HG03159 (cell line): ENCODE measurements around the gene SCNN1B.
"Not testable (repeated sequence)": the region's sequence is repeated elsewhere in the genome, so short reads cannot be mapped to it uniquely, and the experiment has no call there.

Source experiments
- ATAC-seq: cut with Tn5 transposase; IDR thresholded peaks from one replicate; pipeline ENCODE4 v1.9.1; 2021; ENCODE audit warnings: mild to moderate bottlenecking, moderate library complexity; ENCODE audit not compliant: unreplicated experiment

Gene SCNN1B, protein sequence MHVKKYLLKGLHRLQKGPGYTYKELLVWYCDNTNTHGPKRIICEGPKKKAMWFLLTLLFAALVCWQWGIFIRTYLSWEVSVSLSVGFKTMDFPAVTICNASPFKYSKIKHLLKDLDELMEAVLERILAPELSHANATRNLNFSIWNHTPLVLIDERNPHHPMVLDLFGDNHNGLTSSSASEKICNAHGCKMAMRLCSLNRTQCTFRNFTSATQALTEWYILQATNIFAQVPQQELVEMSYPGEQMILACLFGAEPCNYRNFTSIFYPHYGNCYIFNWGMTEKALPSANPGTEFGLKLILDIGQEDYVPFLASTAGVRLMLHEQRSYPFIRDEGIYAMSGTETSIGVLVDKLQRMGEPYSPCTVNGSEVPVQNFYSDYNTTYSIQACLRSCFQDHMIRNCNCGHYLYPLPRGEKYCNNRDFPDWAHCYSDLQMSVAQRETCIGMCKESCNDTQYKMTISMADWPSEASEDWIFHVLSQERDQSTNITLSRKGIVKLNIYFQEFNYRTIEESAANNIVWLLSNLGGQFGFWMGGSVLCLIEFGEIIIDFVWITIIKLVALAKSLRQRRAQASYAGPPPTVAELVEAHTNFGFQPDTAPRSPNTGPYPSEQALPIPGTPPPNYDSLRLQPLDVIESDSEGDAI

DNA sequence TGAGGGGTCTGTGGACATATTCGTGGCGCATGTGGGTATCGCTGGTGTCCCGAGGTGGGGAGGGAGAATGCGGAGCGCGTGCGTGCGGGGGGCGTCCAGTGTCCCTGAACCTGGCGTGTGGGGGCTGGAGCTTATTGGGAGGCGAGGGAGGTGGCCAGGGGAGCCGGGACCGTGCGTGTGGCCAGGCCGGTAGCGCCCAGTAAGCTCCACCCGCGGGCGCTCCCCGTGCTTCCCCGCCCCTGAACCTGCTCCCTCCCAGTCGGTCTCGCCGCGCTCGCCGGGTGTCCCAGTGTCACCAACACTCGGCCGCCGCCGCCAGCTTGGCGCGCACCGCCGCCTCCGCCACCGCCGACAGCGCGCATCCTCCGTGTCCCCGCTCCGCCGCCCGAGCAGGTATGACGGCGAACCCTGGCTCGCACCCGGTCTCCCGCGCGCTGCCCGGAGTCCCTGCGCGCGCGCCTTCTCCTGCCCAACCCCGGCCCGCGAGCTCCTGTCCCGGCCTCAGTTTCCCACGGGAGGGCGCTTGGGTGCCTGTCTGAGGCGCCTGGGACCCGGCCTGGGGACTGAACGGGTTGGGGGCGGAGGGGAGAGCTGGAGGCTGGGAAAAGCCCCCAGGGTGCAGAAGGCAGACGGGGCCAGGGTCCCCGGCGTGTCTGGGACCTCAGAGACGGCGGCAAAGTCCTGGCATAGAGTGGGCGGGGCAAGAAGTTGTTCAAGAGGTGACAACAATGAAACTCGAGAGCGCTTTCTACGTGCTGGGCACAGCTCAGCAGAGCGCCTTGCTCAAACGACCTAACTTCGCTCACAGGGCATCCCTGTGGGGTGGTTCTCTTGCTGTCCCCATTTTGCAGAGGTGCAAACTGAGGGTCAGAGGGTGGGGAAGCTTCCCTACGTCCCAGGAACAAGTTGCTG lies at the start of gene SCNN1B:
SCNN1B (plus strand) TSS at position 258 of the 912 bp plus-strand sequence. CDS start 46,298 bp downstream, outside the sequence.
- no peak for ATAC-seq

DNA sequence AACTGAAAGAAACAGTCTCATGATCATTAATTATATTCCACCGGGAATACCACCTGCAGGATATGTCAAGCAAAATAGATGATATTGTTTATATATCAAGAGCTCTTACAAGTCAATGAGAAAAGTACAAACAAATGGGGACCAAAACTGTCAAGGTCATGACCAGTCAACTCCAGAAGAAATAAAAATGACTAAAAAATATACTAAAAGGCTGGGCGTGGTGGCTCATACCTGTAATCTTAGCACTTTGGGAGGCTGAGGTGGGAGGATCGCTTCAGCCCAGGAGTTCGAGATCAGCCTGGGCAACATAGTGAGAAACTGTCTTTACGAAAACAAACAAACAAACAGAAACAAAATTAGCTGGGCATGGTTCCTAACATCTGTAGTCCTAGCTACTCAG lies 49.8 kb upstream of the SCNN1B start:
- ATAC-seq, result no peak

DNA sequence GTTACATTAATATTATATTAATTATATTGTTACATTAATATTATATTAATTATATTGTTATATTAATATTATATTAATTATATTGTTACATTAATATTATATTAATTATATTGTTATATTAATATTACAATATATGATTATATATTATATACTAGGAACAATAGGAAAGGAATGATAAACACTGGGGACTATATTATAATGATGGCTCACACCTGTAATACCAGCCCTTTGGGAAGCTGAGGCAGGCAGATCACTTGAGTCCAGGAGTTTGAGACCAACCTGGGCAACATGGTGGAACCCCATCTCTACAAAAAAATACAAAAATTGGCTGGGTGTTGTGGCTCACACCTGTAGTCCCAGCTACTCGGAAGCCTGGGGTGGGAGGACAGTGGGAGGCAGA lies 48.5 kb upstream of the SCNN1B start:
- ATAC-seq, result not testable (repeated sequence)

DNA sequence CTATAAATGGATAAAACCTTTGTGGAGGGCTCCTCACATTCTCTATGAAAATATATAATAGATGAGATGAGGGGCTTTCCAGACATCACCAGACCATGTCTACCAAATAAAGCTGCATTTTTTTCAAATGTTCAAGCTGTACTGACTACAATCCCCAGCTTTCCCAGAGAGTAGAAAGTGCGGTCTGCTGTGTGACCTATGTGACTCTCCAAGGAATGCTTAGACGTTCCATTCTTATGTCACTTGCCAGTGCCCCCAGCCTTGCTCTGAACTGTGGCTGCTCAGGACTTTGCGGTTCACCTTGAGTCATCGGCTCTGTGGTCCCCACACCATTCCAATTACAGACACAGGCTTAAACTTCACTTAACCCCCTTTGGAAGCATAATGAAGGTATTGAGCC lies 47.8 kb upstream of the SCNN1B start:
- no peak for ATAC-seq

DNA sequence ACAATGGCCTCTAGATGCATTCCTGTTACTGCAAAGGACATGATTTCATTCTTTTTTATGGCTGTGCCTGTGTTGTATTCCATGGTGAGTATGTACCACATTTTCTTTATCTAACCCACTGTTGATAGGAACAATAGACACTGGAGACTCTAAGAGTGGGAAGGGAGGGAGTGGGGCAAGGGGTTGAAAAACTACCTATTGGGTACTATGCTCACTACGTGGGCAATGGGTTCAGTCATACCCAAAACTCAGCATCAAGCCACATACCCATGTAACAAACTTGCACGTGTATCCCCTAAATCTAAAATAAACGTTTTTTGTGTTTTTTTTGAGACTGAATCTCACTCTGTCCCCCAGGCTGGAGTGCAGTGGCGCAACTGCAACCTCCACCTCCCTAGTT lies 47.1 kb upstream of the SCNN1B start:
- ATAC-seq, result no peak

DNA sequence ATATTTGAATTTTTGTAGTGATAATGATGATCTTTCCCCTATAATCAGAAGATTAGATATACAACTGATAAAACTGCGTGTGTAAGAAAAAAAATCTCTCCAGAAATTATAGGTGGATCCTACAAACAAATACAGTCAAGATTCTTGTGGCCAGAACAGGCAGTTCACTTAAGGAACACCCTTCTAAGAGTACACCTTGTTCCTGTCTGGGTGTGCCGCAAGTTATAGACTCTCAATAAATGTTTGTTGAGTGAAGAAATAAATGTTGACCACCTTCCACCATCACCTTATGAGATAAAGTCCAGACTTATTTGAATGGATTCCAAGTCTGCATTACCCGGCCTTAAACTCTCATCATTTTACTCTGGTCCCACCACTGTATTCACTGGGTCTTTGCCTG lies 45.7 kb upstream of the SCNN1B start:
- no peak for ATAC-seq

DNA sequence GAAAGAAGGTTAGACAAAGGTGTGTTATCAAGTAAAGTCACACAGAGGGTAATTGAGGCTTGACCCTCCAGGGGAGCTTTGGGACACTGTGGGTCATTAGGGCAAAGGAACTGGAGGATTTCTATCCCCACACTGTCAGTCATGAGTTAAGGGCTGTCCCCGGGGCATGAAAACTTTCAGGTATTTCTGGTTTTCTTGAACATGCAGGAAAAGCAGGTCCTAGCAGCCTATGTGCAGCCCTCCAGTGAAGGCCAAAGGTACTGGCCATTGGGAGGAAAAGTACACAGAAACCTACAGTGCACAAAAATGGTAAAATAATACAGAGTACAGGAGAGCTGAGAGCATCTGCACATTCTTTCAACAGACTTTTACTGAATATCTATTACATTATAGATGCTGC lies 44.4 kb upstream of the SCNN1B start:
- ATAC-seq, result no peak

DNA sequence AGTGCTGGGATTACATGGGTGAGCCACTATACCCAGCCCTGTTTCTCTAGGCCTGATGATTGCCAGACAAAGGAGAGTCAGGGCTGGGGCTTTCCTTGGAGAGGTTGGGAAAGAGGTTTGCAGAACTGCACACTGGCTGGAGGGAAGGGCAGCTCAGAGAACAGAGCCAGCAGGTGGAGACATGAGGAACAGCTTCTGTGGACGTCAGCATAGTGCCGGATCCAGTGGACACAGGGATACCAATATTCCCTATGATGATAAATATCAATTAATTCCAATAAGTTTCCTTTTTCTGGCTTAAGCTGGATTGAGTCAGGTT lies 43.2 kb upstream of the SCNN1B start:
- ATAC-seq, result no peak

DNA sequence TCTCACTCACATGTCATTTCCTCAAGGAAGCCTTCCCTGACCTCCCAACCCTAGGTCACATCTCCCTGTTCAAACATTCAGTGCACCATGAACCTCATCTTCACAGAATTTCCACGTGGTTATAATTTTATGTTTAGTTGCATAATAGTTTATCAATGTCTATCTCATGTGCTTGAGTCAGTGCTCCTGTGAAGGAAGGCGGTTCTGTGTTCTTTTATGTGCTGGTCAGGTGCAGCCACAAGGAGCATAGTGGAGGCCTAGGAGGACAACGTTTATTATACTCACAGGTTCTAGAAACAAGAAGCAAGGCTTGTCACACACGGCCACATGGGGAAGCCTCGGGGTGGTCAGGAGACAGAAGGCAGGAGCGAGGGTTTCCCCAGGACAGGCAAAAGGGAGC lies 34.5 kb upstream of the SCNN1B start:
- ATAC-seq, result no peak

DNA sequence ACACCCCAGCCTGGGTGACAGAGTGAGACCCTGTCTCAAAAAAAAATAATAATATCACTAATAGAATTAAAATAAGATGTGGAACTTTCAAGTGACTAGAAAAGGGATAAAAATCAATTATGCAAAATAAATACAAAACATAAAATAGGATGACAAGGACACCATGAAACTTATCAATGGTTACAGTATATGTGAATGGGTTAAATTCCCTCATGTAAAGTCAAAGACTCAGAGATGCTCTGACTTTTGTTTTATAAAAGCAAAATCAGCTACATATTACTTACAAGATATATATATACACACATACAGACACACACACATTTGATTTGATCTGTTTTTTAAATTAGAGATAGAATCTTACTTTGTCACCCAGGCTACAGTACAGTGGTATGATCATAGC lies 33.5 kb upstream of the SCNN1B start:
- ATAC-seq, result no peak

DNA sequence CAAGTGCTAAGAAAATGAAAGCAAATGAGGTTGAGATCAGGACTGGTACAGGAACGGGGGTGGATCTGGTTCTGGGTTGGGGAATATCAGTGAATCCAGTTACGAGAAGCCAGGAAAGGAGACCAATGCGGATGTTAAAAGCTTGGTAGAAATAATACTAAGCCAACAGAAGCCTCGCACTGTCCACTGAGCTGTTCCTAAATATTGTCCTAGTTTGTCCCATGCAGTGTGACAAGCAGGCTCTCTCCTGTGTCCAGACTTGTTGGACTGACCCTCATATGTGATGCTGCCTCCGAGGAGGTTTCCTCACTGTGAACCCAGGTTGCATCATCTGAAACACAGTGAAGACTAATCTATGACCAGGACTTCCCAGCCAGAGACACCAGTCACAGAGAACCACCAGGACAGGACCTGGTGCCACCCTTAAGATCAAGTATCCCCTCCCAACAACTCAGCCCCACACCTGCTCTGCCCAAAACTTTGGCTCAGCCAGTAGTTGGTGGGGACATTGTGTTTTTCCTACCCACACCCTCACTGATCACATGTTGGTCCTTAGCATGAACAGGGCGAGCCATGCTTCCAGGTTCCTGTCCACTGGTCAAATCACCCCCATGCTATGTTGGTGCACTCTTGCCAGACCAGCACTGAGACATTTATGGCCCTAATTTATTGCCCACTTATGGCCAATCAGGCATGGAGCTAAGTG lies 32.7 kb upstream of the SCNN1B start:
- no peak for ATAC-seq

DNA sequence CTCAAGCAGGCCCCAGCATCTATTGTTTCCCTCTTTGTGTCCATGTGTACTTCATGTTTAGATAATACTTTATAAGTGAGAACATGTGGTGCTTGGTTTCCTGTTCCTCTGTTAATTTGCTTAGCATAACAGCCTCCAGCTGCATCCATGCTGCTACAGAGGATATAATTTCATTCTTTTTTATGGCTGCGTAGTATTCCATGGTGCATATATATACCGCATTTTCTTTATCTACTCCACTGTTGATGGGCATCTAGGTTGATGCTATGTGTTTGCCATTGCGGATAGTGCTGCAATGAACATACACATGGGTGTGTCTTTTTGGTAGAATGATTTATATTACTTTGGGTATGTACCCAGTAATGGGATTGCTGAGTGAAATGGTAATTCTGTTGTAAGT lies 31.4 kb upstream of the SCNN1B start:
- ATAC-seq, result no peak

DNA sequence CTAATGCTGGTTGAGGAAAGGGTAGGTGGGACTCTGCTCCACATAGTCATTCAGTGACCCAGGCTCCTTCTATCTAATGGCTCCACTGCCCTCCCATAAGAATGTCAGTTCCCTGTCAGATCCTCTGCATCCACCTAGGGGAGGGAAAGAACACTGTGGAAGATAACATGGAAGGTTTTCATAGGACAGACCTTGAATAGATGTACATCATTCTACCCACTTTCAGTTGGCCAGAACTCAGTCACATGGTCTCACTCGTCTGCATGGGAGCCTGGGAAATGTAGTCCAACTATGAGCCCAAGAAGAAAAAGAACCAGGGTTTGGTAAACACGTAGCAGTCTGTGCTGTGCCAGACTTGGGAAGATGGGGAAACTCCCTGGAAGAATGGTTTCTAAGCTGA lies 27.1 kb upstream of the SCNN1B start:
- no peak for ATAC-seq

DNA sequence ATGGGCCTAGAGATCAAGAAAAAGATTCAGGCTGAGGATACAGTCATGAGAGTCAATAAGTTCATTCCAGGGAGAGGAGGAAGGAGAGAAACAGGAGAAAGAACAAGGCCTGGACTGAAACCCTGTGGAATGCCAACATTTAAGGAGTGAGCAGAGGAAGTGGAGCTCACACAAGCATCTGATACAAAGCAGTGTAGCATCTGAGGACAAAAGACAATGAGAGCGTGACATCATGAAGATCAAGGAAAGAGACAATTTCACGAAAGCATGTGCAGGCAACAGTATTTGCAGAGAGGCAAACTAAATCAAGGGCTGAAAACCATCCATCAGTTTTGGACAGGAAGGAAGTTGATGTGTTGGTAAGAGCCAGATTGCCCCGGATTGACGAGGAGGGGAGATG lies 25.3 kb upstream of the SCNN1B start:
- ATAC-seq, result no peak

DNA sequence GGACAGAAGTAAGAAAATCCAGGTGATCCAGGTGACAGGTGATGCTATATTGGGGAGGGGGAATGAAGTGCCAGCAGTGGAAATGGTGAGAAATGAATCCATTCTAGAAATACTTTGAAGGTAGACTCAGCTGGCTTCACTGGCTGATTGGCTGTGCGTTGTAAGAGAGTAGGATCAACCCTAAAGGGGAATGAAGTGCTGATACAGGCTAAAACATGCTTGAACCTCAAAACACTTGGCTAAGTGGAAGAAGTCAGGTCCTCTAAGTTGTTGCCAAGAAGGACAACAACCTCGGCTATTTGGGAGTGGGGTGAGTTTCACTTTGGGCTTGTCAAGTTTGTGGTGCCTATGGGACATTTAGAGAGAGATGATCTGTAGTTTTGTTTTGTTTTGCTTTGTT lies 24.1 kb upstream of the SCNN1B start:
- ATAC-seq, result no peak

DNA sequence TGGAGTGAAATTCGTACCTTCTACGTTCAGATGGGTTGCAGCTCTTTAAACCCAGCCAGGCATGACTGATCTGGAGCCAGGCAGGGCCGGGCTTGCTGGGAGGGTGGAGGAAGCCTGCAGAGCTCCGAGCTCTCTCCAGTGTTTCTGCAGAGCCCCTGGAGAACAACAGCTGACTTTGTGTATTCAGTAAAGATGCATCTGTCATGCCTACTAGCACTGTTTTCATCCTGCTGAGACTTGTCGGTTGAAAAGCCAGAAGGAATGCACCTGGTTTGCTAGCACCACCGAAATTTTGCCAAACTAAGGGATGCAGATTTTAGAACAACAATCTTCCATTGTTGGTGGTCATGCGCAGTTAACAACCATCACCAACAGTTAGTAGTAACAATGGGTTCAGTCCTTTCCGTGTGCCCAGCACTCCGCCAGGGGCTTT lies 22.4 kb upstream of the SCNN1B start:
- no peak for ATAC-seq

DNA sequence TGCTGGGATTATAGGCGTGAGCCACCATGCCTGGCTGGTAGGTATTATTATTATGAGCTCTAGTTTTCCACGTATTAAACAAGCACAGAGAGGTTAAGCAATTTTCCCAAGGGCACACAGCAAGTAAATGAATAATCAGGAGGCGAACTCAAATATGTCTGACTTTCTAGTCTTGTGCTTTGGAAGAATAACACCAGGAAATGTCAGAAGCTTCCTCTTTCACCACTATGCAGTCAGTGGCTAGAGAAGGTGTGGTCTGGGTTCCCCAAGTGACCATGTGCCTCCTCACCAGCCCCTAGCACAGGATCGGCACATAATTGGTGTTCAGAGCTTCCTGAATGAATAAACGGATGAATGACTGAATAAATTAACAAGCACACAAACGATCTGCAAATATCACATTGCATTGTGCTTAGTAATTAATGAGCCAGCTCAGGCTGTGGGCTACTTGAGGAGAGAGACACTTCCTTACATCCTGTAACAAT lies 21.6 kb upstream of the SCNN1B start:
- ATAC-seq, result no peak

DNA sequence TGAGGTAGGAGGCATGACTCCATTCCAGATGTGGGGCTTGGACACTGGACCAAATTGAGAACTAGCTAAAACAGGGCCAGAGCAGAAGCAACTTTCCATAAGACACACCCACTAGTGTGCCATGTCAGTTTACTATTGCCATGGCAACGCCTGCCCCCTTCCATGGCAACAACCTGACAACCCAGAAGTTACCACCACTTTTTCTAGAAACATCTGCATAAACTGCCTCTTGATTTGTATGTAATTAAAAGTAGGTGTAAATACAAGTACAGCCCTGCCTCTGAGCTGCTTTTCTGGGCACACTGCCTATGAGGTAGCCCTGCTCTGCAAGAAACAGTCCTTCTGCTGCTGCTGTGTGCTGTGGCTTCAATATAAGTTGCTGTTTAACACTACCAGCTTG lies 19.5 kb upstream of the SCNN1B start:
- ATAC-seq, result no peak

DNA sequence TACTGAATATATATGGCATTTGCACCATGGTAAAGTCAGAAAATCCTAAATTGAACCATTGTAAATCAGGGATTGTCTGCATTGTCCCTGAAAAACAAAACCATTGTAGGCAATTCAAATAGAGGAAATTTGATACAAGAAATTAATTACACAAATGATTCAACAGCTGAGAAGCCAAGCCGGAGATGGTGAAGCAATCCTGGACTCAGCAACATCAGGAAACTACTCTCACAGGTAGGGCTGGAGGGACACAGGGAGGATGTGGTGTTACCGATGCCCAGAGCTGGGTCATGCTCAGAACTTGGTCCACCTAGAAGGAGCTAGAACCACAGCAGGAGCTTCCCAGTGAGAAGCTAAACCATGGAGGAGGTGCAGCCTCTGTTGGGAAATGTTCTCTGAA lies 18.5 kb upstream of the SCNN1B start:
- ATAC-seq, result no peak

DNA sequence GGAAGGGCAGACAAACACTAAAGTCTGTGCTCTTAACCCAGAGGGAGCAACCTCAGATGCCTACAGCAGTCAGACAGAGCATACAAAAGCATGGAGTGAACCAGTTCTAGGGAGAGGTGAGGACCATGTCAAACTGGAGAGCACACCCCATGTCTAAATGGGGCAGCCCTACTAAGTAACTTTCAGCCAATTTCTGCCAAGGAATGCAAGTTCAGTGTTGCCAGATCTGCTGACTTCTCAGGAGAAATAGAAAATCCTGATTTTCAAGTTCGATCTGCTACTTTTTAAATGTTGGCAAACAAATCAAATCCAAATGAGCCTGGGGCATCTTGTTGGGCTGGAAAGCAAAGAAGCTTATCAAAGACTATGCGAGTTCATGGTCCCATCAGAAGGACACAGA lies 17.5 kb upstream of the SCNN1B start:
- ATAC-seq, result no peak

DNA sequence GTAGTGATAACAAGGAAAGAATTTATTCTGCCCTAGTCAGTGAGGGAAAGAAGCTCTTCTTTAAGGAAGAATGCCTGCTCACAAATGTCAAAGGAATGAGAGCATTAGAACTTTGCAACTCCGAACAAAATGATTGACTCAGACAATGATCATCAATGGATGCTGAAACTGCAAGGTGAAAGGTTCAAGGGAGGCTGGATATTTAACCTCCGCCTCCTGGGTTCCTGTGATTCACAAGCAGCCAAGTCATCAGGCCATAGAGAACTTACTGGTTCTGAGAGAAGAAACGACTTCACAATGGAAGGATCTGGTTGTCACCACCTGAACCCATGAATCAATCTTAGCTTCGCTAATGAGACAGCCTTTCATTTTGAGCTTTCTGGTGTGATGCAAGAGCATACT lies 16.0 kb upstream of the SCNN1B start:
- no peak for ATAC-seq
